ENCODE measurements around the gene NTN1.
"Not testable (repeated sequence)": the region's sequence is repeated elsewhere in the genome, so short reads cannot be mapped to it uniquely, and the experiment has no call there.

Gene NTN1

DNA sequence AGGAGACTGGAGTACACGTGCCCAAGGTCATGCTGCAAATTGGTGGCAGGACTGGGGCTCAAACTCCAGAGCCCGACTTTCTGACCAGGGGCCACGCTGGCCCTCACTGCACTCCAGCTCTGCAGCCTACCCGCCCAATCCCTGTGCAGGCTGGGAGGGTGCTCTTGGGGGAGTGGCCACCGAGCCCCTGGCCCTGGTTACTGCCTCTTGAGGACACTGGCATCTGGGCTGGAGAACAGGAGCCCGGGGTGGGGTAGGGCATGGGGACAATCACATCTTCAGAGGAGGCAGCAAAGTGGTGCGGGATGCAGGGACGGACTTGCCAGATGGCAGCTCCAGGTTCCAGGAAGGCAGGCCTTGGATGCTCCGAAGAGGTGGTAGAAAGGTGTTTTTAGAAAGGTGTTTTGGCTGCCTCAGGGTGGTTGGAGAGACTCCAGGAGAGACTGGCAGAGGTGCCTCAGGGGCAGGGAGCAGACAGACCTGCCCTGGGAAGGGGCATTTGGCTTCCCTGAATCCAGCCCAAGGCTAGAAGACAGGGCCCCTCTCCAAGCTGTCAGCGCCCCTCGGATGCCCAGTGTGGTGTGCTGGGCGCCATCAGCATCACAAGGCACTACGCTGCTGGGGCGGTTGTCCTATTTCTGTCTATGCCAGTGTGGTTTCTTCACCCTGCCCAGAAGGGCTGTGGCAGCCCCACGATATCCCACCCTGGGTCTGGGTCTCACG lies 220.6 kb downstream of the NTN1 start:
- DNase-seq (ENCODE audit: low read depth in 2 of 2, low spot score in 1 of 2): no peak

DNA sequence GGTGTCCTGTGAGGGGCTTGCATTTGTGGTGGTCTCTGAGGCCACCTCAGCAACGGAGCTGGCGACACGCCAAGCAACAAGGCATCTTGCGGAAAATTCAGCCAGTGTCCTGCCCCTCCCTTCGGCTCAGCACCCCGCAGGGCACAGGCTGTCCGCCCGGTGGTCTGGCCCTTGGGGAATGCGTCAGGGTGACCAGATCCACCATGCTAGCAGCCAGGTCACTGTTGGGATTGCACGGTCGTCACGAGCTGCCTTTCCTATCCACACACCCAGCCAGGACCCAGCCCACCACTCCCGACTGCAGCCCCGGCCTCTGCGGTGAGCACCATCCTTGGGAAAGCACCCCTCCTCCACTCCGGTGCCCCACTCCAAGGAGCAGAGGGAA lies 221.2 kb downstream of the NTN1 start:
- DNase-seq (ENCODE audit: low read depth in 2 of 2, low spot score in 1 of 2): no peak

DNA sequence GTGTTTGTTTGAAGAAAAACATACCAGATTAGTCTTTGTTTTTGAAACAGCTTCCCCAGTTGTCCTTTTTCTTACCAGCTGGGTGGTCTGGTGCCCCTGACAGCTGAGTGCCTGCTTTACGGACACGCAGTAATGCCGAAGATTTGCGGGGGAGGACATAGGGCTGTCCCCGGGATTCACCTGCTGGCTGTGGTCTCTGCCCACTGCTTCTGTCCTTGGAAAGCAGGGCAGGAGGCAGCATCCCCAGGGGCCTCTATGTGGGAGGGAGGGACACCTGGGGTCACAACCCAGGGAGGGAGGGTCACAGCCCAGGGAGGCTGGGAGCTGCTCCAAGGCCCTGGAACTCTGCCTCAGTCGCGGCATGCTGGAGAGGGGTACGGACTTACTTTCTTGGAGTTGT lies 221.7 kb downstream of the NTN1 start:
- no peak for DNase-seq (ENCODE audit: low read depth in 2 of 2, low spot score in 1 of 2)

DNA sequence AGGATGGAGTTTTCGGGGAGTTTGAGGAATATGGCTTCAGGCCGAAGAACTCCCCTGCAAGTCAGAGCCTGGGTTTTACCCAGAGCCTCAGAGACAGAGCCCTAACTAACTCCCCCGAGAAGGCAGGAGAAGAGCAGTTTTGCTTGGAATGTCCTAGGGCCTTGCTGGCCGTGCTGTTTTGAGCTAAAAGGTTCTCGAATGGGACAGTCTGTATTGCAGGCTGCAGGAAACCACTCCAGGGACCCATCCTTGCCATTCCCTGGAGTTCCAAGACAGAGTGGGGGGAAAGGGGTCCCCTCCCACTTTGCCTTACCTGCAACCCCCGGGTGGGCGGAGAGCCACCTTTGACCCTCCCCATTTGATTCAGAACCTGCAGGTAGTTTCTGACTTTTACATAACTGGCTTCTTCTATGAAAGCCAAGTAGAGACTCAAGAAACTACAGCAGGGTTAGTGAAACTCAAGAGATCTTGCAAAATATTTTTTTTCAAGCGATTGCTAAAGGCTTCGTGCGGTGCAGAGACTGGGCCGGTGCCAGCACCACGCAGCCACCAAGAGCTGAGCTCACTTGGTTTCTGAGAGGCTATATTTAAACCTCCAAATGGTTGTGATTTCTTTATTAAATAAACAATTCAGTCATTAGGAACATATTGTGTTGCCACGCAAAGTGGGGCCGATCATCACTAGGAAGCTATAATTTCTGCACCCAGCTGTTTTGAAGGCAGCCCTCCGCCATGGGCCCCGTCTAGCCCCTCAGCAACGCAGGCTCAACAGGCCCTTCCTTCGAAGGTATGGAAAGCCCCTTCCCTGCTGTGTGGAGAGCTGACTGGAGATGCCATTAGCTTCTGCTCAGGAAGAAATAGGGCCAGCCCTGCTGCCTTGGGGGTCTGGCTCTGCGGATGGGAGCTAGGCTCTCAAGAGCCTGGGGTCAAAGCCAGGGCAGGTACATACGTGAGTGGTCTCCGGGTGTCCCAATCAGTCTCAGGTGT lies 223.0 kb downstream of the NTN1 start:
- DNase-seq (ENCODE audit: low read depth in 2 of 2, low spot score in 1 of 2): no peak

DNA sequence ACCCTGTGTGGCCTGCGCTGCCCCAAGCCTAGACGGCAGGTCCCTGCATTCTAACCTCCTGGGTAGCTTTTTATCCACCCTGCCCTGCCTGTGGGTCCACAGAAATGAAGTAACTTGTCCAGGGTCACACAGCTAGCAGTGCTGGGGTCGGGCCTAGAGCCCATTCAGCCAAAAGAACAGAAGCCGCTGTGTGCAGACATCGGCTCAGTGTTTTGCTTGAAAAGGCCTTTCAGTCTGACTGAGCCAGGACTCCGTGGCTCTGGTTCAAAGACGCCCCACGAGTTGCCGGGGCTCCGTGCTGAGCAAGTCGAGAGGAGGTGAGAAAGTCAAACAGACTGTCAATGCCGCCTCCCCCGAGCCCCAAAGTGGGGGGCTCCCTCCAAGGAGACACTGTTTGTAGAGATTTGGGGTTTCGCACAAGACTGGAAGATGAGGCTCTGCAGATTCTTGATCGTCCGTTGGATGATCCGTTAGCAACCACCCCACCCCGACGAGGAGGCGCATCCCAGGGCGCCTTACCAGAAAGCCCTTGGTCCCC lies 226.2 kb downstream of the NTN1 start:
- DNase-seq (ENCODE audit: low read depth in 2 of 2, low spot score in 1 of 2): no peak

DNA sequence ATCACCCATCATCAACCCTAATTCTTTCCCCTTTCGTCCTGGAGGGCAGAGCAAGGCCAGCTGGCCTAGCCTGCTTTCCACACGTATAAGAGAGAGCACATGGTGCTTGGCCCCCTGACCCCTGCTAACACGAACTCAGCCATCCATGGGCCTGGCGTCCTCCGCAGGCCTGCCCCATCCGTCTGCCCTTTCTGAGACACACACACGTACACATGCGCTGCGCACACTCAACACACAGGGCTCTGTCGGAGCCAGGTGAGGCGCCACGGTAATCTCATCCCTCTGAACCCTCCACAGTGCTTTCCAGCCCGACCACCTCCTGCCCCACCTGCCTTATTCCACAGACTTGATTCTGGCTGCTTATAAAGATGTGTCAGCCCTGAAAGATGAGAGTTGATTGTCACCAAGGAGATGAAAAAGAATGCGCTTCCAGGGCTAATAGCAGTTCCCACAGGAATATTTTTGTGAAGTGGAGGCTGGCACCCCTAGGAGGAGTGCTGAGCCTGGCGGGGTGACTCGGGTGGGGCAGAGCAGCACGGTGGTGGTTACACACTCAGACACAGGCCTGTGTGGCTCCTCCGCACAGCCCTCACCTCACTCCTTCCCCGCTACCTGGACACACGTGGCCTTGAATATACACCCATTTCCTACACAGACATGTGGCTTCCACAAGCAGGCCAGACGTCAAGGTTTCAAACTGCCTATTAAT lies 228.1 kb downstream of the NTN1 start:
- DNase-seq (ENCODE audit: low read depth in 2 of 2, low spot score in 1 of 2): no peak

DNA sequence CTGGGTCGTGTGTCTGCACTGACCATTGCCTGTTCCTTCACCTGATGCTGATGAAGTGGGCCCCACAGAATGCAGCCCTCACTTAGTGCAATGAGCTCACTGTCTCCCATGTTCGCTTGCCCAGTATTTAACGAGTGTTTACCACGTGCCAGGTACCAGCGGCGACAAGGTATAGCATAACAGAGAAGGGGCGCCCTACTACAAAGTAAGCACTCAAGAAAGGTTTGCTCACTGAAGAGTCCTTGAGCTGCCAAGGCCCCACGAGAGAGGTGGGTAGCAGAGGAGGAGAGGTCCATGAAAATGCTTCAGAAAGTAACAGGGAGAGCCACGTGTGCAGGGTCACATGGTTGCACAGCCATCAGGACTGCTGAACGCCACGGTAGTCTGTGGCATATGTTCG lies 230.0 kb downstream of the NTN1 start:
- DNase-seq (ENCODE audit: low read depth in 2 of 2, low spot score in 1 of 2): no peak

DNA sequence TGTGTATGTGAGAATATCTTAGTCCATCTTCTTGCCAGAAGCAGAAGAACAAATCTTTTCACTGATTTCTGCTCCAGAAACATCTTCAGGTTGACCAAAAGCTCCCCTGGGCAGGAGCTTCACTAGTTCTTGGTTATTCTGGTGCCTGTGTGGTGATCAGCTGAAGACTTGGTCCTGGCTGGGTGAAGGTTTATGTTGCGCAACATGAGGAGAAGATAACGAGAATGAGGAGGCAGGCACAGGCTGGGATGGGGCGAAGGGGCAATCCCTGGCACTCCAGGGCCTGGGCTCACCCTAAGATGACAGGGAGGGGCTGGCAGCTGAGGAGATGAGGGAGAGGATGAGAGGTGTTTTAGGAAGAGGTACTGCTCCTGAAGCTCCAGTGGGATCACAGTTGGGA lies 232.0 kb downstream of the NTN1 start:
- no peak for DNase-seq (ENCODE audit: low read depth in 2 of 2, low spot score in 1 of 2)

DNA sequence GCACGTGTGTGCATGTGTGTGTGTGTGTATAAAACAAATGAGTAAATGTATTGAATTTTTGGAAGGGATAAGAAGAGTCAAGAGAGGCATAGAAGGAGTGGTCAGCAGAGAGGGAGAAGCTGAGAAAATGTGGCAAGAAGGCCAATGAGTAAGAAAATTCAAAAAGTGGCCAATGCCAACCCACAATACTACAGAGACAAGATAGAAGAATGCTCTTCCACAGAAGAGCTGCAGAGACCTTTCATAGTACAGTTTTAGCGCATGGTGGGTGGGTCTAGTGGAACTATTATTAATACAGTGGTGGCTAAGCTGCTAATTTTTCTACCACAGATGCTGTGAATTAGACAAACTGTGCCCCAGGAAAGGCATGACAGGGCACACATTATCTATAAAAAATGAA lies 233.5 kb downstream of the NTN1 start:
- DNase-seq (ENCODE audit: low read depth in 2 of 2, low spot score in 1 of 2): no peak

DNA sequence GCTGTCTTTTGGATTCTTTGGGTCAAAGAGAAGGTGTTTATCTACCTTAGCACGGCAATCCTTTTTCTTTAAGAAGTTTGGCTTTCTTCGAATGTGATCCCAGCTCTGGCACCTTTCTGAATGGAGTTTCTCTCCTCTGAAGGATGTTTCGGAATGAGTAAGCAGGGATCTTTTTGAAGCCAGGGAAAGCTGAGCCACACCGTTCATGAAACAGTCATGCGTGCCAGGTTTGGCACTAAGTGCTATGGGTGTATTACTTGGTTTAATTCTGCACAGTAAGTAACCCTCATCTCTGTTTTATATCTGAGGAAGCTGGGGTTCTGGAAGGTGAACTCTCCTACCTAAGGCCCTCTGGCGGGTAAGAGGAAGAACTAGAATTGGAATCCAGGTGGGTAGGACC lies 234.5 kb downstream of the NTN1 start:
- DNase-seq (ENCODE audit: low read depth in 2 of 2, low spot score in 1 of 2): no peak

DNA sequence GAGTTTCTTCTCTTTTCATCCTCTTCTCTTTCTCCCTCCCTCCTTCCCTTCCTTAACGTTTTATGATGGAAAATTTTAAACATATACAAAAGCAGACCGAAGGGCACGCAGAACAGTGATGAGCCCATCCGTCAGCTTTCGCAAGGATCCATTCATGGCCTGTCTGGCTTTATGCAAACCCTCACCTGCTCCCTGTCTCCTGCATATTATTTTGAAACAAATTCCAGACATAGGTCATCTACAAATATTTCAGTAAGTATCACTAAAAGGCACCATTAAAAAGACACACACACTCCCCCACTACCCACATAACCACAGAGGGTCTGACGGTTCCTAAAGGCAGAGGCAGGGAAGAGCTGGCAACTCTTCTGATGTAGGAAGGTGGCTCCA lies 235.0 kb downstream of the NTN1 start:
- DNase-seq (ENCODE audit: low read depth in 2 of 2, low spot score in 1 of 2): no peak

DNA sequence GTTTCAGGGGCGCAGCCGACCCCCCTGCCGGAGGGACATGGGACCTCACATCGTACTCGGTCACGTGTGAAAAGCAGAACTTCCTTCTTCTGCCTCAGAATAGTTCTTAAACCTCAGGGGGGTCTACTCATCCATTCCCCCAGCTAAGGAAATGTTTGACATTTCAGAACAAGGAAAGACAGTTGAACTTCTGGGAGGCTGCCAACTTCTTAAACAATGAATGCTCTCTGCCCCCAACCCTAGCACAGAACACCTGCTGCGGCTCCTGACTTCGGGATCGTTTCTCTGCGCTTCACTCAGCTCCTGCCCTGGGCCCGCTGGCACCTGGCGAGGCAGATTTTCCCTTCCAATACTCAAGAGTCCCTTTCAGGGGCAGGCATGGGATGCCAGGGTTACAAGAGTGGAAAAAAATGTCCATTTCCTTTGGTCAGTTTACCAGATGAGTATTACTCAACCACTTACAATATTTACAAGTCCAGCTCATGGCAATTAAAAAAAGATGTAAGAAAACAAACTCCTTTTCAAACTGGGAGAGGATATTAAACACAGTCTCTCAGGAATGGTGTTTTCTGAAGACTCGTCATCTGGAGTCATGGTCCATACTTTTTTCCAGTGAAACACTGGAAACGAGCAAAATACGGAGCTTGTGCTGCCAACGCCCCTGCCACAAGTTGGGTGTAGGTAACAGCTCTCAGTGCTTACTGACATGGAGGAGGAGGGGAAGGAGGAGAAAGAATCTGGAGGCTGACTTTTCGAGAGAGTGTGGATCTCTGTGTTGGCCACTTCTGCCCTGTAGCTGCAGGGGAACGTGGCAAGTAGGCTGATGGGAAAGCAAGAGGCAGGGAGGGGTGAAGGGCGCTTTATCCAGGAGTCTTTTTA lies 235.7 kb downstream of the NTN1 start:
- no peak for DNase-seq (ENCODE audit: low read depth in 2 of 2, low spot score in 1 of 2)

DNA sequence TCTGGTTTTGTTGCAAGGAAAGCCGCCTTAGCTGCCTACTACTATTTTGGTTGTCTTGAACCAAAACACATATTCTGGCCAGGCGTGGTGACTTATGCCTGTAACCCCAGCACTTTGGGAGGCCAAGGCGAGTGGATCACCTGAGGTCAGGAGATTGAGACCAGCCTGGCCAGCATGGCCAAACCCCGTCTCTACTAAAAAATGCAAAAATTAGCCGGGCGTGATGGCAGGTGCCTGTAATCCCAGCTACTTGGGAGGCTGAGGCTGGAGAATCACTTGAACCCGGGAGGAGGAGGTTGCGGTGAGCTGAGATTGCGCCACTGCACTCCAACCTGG lies 236.3 kb downstream of the NTN1 start:
- DNase-seq (ENCODE audit: low read depth in 2 of 2, low spot score in 1 of 2): not testable (repeated sequence)

DNA sequence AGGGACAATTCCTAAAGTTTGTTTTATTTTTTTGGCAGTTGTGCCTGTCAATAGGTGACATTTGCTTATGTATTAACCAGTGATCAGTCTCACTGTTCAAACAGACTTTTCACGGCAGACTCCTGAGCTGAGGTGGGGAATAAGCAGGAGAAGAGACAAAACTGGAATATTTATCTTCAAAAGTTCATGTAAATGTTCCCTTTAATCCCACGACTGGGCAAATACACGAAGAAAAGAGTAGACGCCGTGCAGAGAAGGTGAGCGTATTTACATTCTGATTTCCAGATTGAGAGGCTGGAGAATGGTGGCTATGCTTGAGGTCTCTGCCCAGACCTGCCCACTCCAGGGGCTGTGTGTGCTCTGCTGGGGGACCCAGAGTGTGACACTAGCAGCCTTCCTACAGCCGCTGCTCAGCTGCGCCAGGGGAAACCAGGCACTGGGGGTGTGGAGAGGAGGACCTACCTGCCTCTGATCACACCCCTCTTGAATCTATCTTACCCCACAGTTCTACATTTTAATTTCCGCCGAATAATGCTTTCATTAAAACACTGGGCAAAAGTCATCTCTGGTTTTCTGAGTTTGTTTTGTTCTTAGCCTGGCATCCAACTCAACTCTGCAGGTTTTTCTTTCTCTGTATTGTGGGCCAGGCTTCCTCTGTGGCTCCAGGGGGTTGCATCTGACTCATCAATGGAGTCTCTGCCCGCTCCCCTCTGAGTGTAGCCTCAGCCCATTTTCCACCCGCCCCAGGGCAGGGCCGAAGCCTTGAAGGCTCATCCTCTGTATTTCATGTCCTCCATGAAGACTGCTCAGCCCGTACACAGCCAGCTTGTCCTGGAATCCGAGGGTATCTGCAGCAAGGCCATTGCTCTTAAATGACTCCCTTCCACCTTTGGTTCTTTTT lies 237.1 kb downstream of the NTN1 start:
- no peak for DNase-seq (ENCODE audit: low read depth in 2 of 2, low spot score in 1 of 2)

DNA sequence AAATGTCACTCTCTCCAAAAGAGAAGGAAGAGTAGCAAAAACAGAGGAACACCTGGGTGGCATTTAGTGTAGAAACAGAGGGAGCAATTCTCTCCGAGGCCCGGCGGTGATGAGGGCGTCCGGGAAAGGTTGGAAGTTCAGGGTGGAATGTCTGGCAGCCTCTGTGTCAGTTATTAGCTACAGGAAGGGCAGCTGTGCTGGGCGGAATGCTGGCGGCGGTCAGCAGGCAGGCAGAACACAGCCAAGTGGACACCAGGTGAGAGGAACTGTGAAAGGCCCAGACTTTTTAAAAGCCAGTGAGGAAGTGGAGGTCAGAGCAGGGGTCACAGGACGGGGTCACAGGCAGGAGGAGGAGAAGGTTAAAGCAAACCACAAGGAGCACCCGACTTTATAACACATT lies 238.1 kb downstream of the NTN1 start:
- DNase-seq (ENCODE audit: low read depth in 2 of 2, low spot score in 1 of 2): no peak

DNA sequence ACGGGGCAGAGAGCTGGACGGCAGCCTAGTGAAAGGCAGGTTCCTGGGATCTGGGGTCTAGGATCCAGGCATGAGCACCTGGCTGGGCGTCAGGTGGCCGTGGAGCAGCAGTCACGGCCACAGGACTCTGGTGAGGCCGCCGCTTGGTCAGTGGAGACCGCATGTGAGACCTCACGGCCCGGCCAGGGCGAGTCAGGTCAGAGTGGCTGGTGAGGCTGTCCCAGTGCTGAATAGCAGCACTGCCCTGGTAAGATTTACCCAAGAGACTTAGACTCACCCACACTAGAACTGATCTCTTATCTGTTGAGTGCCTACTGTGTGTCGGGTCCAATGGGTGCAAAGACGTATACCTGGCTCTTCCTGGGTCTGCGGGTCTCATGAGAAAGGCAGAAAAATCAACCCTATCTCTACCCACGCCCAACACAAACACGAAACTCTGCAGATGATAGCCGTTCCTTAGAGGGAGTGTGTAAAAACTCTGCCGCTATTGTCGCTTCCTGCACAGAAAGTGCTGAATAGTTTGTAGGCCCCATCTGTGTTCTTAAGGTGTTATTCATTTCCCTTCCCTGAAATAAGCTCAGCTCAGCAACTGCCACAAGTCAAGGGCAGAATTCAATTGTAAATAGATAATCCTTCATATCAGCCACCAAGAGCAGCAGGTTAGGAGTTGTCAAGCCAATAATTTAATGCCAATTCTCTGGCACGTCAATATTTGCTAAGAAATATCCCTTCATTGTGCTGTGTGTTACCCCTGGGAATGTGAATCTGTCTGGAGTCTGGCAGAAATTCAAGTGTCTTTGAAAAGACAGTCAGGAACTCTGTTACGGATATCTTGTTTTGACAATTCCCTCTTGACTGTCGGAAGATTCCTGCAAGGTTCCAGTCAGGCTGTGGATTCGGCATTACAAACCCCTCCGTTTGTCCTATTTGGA lies 240.0 kb downstream of the NTN1 start:
- DNase-seq (ENCODE audit: low read depth in 2 of 2, low spot score in 1 of 2): no peak

DNA sequence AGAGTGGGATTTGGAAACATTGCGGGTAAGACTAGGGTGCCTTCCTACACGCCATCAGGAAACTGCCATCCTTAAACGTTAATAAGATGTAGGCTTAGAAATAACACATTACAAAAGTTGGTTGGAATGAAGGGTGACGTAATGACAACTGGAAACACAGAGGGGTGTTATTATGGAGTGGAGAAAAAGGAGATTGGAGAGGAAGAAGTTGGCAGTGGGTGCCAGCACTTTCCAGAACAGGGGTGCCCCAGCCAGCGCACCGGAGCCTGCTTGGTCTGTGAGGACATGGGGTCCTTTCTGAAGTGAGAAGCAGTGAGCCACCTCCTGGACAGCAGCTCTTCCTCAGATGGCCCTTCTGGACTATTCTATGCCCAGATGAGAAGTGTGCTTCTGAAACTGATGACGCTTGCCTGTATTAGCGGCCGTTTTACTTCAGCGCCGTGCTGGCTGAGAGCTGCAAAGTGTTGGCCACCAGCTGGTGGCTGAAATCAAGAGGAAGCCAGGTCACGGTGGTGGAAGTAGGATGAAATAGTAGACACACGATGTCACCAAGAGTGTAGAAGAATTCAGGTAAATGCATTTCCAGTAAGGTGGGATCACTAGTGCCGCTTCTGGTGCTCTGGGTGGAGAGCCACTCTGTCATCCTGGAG lies 244.8 kb downstream of the NTN1 start:
- no peak for DNase-seq (ENCODE audit: low read depth in 2 of 2, low spot score in 1 of 2)

DNA sequence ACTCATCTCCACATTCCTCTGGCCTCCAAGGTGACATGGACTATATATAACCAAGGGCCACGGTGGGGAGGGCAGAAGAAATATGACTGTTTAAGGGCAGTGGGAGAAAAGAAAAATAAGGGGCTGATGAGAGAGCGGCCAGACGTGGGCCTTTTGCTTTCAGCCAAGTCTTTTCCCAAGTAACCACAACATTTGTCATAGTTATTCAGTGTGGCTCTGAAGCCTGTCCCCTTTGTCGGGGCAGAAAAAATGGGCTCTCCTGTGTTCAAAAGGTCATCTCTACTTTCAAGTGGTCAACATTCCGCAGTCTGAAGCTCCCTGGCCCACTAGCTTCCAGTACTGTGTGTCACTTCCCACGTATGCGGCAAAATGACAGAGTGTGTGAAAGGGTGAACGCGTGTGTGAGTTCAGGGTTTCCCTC lies 245.4 kb downstream of the NTN1 start:
- no peak for DNase-seq (ENCODE audit: low read depth in 2 of 2, low spot score in 1 of 2)
